ENCODE data around the gene PXN. TPM values are rescaled to one million over a fixed set of nuclear protein-coding genes. Genes with fewer than 3 reads are reported as not detected.

PXN gene
- total and polyA plus RNA-seq, 2 of the 13 experiments (the other 11 are each of a cell fraction or from before 2014, with no cell fraction given): 13.6 to 14.2 TPM

DNA sequence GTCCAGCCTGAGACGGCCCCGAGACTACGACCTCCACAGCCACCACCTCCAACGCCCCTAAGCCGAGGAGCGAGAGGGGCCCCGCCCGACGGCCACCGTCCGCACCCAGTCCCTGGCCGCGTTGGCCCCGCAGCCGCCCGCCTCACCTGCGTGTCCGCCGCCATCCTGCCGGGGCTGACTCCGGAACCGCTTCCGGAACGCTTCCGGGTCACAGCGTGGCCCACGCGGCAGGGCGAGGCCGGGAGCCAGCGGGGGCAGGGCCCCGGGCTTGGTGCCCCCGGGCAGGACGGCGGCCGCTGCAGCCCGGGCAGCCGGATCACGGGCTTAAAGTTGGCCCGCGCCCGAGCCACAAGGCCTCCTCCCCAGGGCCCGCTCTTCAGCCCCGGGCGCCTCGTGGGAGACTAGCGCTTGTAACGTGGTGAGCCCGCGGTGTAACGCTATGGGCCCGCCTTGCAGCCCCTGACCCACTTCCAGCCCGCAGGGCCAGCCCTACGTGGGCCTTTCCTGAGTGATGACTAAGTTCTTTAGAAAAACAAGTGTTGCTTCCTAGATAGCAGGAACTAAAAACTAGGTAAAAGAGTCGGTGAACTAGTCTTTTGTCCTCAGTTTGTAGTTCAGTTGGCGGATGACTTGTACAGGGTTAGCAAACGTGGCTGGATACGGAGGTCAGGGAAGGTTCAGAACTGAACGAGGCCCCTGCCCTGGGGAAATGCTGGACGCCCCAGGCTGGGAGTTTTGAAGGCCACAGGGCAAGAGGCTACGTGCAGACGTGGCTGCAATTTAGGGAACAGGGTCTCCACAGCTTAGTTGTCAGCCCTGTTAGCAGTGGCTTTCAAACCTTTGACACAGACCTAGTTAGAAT lies 70.8 kb downstream of the PXN start, which contains the start of gene GCN1 (continued):
- 0 out of 2 replicates have a peak, but pooled peaks have one; percentile 44 for TF ChIP-seq HIVEP1 (CRISPR knock-in tag; IDR thresholded peaks at IDR 0.05)
- TF ChIP-seq ZNF841 (CRISPR knock-in tag; IDR thresholded peaks at IDR 0.05; ENCODE audit: borderline replicate concordance): no peak
- TF ChIP-seq ZNF749 (CRISPR knock-in tag; IDR thresholded peaks at IDR 0.05; ENCODE audit: borderline replicate concordance): peak; percentile 86; the same call in 1 of the 2 replicates
- TF ChIP-seq, protein P1, sequence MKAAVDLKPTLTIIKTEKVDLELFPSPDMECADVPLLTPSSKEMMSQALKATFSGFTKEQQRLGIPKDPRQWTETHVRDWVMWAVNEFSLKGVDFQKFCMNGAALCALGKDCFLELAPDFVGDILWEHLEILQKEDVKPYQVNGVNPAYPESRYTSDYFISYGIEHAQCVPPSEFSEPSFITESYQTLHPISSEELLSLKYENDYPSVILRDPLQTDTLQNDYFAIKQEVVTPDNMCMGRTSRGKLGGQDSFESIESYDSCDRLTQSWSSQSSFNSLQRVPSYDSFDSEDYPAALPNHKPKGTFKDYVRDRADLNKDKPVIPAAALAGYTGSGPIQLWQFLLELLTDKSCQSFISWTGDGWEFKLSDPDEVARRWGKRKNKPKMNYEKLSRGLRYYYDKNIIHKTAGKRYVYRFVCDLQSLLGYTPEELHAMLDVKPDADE (CRISPR knock-in tag; IDR thresholded peaks at IDR 0.05): no peak; the same call in 1 of the 2 replicates
- peak; percentile 27; the same call in 1 of the 2 replicates for TF ChIP-seq NAIF1 (CRISPR knock-in tag; IDR thresholded peaks at IDR 0.05; ENCODE audit: borderline replicate concordance)
- TF ChIP-seq STAG1 (CRISPR knock-in tag; IDR thresholded peaks at IDR 0.05): no peak
- no peak for TF ChIP-seq KLF13 (CRISPR knock-in tag; IDR thresholded peaks at IDR 0.05)
- no peak for TF ChIP-seq ZNF326 (CRISPR knock-in tag; IDR thresholded peaks at IDR 0.05; ENCODE audit: borderline replicate concordance)
- TF ChIP-seq, protein P2, sequence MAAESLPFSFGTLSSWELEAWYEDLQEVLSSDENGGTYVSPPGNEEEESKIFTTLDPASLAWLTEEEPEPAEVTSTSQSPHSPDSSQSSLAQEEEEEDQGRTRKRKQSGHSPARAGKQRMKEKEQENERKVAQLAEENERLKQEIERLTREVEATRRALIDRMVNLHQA (CRISPR knock-in tag; IDR thresholded peaks at IDR 0.05): no peak
- peak; percentile 83; the same call in 1 of the 2 replicates for TF ChIP-seq ATF7-NPFF (CRISPR knock-in tag; IDR thresholded peaks at IDR 0.05; ENCODE audit: low read depth)
- no peak for TF ChIP-seq ZNF713 (CRISPR knock-in tag; IDR thresholded peaks at IDR 0.05)
- TF ChIP-seq GTF3A (CRISPR knock-in tag; conservative IDR thresholded peaks at IDR 0.05): no peak; the same call in 1 of the 2 replicates
- TF ChIP-seq ZNF234 (CRISPR knock-in tag; conservative IDR thresholded peaks at IDR 0.05): peak; percentile 66; the same call in 1 of the 2 replicates
- TF ChIP-seq MTA1 (CRISPR knock-in tag; IDR thresholded peaks at IDR 0.05; ENCODE audit: borderline replicate concordance): peak; percentile 67; the same call in 1 of the 2 replicates
- TF ChIP-seq, protein P3, sequence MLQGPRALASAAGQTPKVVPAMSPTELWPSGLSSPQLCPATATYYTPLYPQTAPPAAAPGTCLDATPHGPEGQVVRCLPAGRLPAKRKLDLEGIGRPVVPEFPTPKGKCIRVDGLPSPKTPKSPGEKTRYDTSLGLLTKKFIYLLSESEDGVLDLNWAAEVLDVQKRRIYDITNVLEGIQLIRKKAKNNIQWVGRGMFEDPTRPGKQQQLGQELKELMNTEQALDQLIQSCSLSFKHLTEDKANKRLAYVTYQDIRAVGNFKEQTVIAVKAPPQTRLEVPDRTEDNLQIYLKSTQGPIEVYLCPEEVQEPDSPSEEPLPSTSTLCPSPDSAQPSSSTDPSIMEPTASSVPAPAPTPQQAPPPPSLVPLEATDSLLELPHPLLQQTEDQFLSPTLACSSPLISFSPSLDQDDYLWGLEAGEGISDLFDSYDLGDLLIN (CRISPR knock-in tag; IDR thresholded peaks at IDR 0.05; ENCODE audit: borderline replicate concordance): 0 out of 2 replicates have a peak, but pooled peaks have one; percentile 25
- peak; percentile 78; the same call in 1 of the 2 replicates for TF ChIP-seq ZNF230 (CRISPR knock-in tag; IDR thresholded peaks at IDR 0.05)
- TF ChIP-seq ZNF446 (CRISPR knock-in tag; IDR thresholded peaks at IDR 0.05): no peak; the same call in 1 of the 2 replicates
- peak; percentile 57 for TF ChIP-seq POGZ (CRISPR knock-in tag; IDR thresholded peaks at IDR 0.05)
- peak; percentile 92 for TF ChIP-seq PHF20 (CRISPR knock-in tag; IDR thresholded peaks at IDR 0.05)

All from HepG2 (cell line).